NCI-H2227 (cell line): ENCODE measurements around the gene AMT.

Source experiments
- DNase-seq: peaks from one replicate; lab custom pipeline; 2025; ENCODE audit not compliant: unreplicated experiment; lab: John Stamatoyannopoulos, UW

AMT gene

GRCh38 chr3:49389297-49389696 lies 33.0 kb downstream of the AMT start:
- no peak for DNase-seq

GRCh38 chr3:49388289-49388820 lies 33.9 kb downstream of the AMT start:
- DNase-seq = no peak

- no peak for DNase-seq
These were observed 34.6 kb downstream of the AMT start for GRCh38 chr3:49387721-49388120.

GRCh38 chr3:49386056-49386756 lies 36.1 kb downstream of the AMT start:
- no peak for DNase-seq

GRCh38 chr3:49385617-49386016 lies 36.7 kb downstream of the AMT start:
- DNase-seq = no peak

GRCh38 chr3:49383387-49383786 lies 38.9 kb downstream of the AMT start:
- no peak for DNase-seq

GRCh38 chr3:49378249-49378895 lies 43.9 kb downstream of the AMT start:
- DNase-seq = no peak

GRCh38 chr3:49377483-49377882 lies 44.8 kb downstream of the AMT start:
- no peak for DNase-seq

GRCh38 chr3:49371946-49372345 lies 50.3 kb downstream of the AMT start:
- DNase-seq = no peak

GRCh38 chr3:49370585-49371290 lies 51.5 kb downstream of the AMT start:
- no peak for DNase-seq
